Measurements from ENCODE around the gene URB1. TPM values are rescaled to one million over a fixed set of nuclear protein-coding genes. Genes with fewer than 3 reads are reported as not detected.

The URB1 gene
- total and polyA plus RNA-seq, 2 of the 8 experiments (the other 6 are each of a cell fraction or from before 2014, with no cell fraction given) = 8.1 to 28.9 TPM

DNA sequence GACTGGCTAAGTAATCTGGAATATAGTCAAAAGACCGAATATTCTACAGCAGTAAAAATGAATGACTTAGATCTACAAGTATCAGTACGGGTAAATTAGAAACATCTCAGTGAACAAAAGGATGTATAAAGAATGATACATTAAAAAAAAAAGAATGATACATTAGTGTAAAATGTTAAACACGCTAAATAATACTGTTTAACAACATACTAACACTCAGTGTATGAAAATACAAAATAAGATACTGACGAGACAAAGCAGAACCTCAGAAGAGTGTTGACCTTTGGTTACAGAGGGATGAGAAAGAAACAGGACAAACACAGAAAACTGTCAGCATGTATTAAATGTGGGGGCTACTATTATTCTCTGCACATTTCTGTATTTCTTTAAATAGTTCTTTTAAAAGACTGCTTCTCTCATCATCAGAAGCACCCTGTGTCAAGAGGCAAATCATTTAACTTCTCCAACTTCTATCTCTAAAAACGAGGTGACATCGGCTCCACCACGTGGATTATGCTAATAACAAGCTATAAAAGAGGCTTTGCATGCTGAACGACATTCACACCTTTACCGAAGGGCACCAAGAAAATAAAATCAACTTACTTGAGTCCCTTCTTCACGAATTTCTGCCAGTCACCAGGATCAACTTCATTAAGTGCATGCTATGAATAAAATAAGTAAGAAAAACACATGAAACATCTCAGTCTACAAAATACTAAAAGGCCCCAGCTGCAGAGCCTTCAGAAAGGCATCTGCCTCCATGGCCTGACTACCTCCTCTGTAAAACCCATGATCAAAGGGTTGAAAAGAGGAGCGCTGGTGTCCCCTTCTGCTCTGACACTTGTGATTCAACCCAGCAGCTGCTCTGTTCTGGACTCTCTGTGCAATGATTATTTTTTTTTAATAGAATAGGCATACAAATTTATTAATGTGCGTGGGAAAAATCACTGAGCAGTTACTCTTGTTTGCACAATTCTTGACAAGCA, 51.7 kb downstream of the URB1 start:
- H3K9ac ChIP-seq (replicated peaks in 1 of 4; ENCODE audit: extremely low read depth in 1 of 4, low read depth in 3 of 4, low read length in 3 of 4) = no peak overlapping the region
- H2BK5ac ChIP-seq (ENCODE audit: low read depth, low read length) = no peak overlapping the region
- 91% methylated on average over 12 of the region's 12 CpGs; no CpG with 5 or more reads in 1 of the 2 experiments for WGBS, 2 experiments (ENCODE audit: extremely low coverage in 1 of 2, insufficient coverage in 1 of 2, insufficient read length in 1 of 2, insufficient replicate concordance in 2 of 2, low coverage in 1 of 2, low lambda C conversion rate in 2 of 2, missing lambda C conversion rate in 1 of 2)
- no peak overlapping the region for H3K18ac ChIP-seq (ENCODE audit: extremely low read depth, low read length)
- H3K79me2 ChIP-seq (ENCODE audit: control insufficient read depth in 1 of 2, insufficient read depth in 2 of 2, low read length in 2 of 2) = no peaks in the 10 kb centered on the region
- H3K79me1 ChIP-seq (ENCODE audit: low read depth, low read length) = no peaks in the 10 kb centered on the region; the same call in 1 of the 2 replicates
- no peak overlapping the region for H3K4ac ChIP-seq (replicated peaks; ENCODE audit: insufficient read length, low read depth, low read length)
- no peak for DNase-seq (ENCODE audit: low read depth in 1 of 2, low spot score in 2 of 2)
- H3K23ac ChIP-seq (ENCODE audit: insufficient read length) = no peak overlapping the region
- H3K4me3 ChIP-seq (ENCODE audit: extremely low read depth in 1 of 4, insufficient read depth in 2 of 4, low read depth in 3 of 4, low read length in 4 of 4) = no peak overlapping the region
- H3K4me1 ChIP-seq (replicated peaks in 1 of 4; ENCODE audit: control insufficient read depth in 3 of 4, insufficient read depth in 4 of 4, low read length in 3 of 4) = no peaks in the 10 kb centered on the region
- H4K20me1 ChIP-seq (replicated peaks in 1 of 2; ENCODE audit: control insufficient read depth in 1 of 2, insufficient read depth in 2 of 2, low read length in 2 of 2) = peaks cover 0 to 3% of the 10 kb centered on the region in 2 experiments
- no peak overlapping the region for H3K56ac ChIP-seq (replicated peaks; ENCODE audit: insufficient read length, low read depth, low read length)
- no peak overlapping the region for H3K4me2 ChIP-seq (ENCODE audit: insufficient read depth in 1 of 2, low read depth in 2 of 2, low read length in 2 of 2)
- no peak overlapping the region for H3K27ac ChIP-seq (ENCODE audit: low read depth, low read length)
- ChIA-PET CTCF (ENCODE audit: partially characterized antibody) (interaction anchor here (0.7 to 1.5 kb wide), 3 partner anchors 9 to 17 kb away, joined by 3 to 6 read pairs (median 4); no protein-coding TSS in a partner anchor), POLR2A (ENCODE audit: partially characterized antibody) (no interaction called here)
- FAIRE-seq = no peak
- H3K27me3 ChIP-seq (replicated peaks in 1 of 4; ENCODE audit: control insufficient read depth in 3 of 4, extremely low read depth in 1 of 4, insufficient read depth in 3 of 4, low read length in 3 of 4) = no peaks in the 10 kb centered on the region
- no peak overlapping the region for H4K91ac ChIP-seq (replicated peaks; ENCODE audit: insufficient read length, low read length)
- H4K8ac ChIP-seq (ENCODE audit: extremely low read depth, insufficient read depth, low read length) = no peak overlapping the region
- no peaks in the 10 kb centered on the region for H3K23me2 ChIP-seq (ENCODE audit: low read depth, low read length)
- H3K36me3 ChIP-seq (ENCODE audit: control insufficient read depth in 2 of 4, insufficient read depth in 4 of 4, low read length in 3 of 4) = peaks cover 25 to 74% (median 55%) of the 10 kb centered on the region in 4 experiments
- H2AFZ ChIP-seq (ENCODE audit: low read length) = no peak overlapping the region
- no peak overlapping the region for H2BK120ac ChIP-seq (replicated peaks; ENCODE audit: low read depth, low read length)
- no peak overlapping the region for H2AK5ac ChIP-seq (ENCODE audit: low read depth, low read length)
- no peak overlapping the region for H4K5ac ChIP-seq (ENCODE audit: insufficient read length, low read depth, low read length)
- H3K9me3 ChIP-seq (ENCODE audit: insufficient read depth in 2 of 2, low read depth in 1 of 2, low read length in 1 of 2) = no peaks in the 10 kb centered on the region
- no peak overlapping the region for H3K14ac ChIP-seq (ENCODE audit: insufficient read length)
- no peak overlapping the region for H2BK20ac ChIP-seq (ENCODE audit: low read length)
- no peak overlapping the region for H2BK12ac ChIP-seq (ENCODE audit: low read depth, low read length)
- no peak overlapping the region for H2BK15ac ChIP-seq (ENCODE audit: low read length)
- no peak for TF ChIP-seq MAFK (IDR thresholded peaks at IDR 0.05; ENCODE audit: low read depth, low read length)
